HCT116 (cell line): ENCODE data around the gene SHCBP1L.
"Not testable (repeated sequence)": the region's sequence is repeated elsewhere in the genome, so short reads cannot be mapped to it uniquely, and the experiment has no call there.

Source experiments
- EZH2 ChIP-seq: fragments of 200-600 bp; sonication (generic); IDR thresholded peaks from 2 replicates; pipeline ENCODE4 v1.6.1; 2017; ENCODE audit warnings: antibody characterized with exemption, mixed run types
- EZH2phosphoT487 ChIP-seq: fragments of 200-600 bp; IDR thresholded peaks from 2 replicates; pipeline ENCODE4 v1.6.1; 2018; ENCODE audit warnings: antibody characterized with exemption, borderline replicate concordance
- POLR2A ChIP-seq: IDR thresholded peaks from 2 replicates; pipeline ENCODE4 v1.7.0; 2011; ENCODE audit warnings: borderline replicate concordance; ENCODE audit not compliant: insufficient read depth, insufficient read length; ENCODE audit errors: extremely low read depth
- POLR2AphosphoS5 ChIP-seq: IDR thresholded peaks from 2 replicates; pipeline ENCODE4 v1.6.1; 2011; ENCODE audit warnings: mild to moderate bottlenecking, low read depth, low read length, moderate library complexity
- RAD21 ChIP-seq: IDR thresholded peaks from 2 replicates; pipeline ENCODE4 v1.6.1; 2012; ENCODE audit warnings: low read depth, mild to moderate bottlenecking
- SRF ChIP-seq: IDR thresholded peaks from 2 replicates; pipeline ENCODE4 v1.6.1; 2012; ENCODE audit warnings: low read depth
- TCF7L2 ChIP-seq: IDR thresholded peaks from 2 replicates; pipeline ENCODE4 v1.7.0; 2011; ENCODE audit warnings: borderline replicate concordance, inconsistent platforms; ENCODE audit not compliant: insufficient read depth, insufficient read length; ENCODE audit errors: extremely low read depth
- ZNF274 ChIP-seq: fragments of 200-500 bp; sonication (Bioruptor generic); IDR thresholded peaks from 2 replicates; pipeline ENCODE4 v1.6.1; 2014; ENCODE audit warnings: mild to moderate bottlenecking, low read depth, low read length, inconsistent platforms
- TF ChIP-seq, protein P1 (sequence below), 3 experiments: fragments of 200-600 bp in 1 of 3; sonication (generic) in 1 of 3; IDR thresholded peaks in 2 of 3; conservative IDR thresholded peaks in 1 of 3; 2 replicates each; pipeline ENCODE4 v1.5.1; 2012 to 2017; ENCODE audit warnings: low read depth in 2 of 3, low read length in 2 of 3, antibody characterized with exemption in 1 of 3, borderline replicate concordance in 1 of 3, control low read depth in 1 of 3, mild to moderate bottlenecking in 1 of 3, mixed read lengths in 1 of 3, mixed run types in 1 of 3, moderate library complexity in 1 of 3; ENCODE audit not compliant: insufficient read depth in 1 of 3
- TF ChIP-seq, protein P2 (sequence below): IDR thresholded peaks from 2 replicates; pipeline ENCODE4 v1.6.1; 2012; ENCODE audit warnings: low read depth
- TF ChIP-seq, protein P3 (sequence below): IDR thresholded peaks from 2 replicates; pipeline ENCODE4 v1.6.1; 2011; ENCODE audit warnings: mild to moderate bottlenecking, low read length, moderate library complexity; ENCODE audit not compliant: insufficient replicate concordance; ENCODE audit errors: extremely low read depth
- TF ChIP-seq, protein P4 (sequence below): IDR thresholded peaks from 2 replicates; pipeline ENCODE4 v1.6.1; 2012
- TF ChIP-seq, protein P5 (sequence below): IDR thresholded peaks from 2 replicates; pipeline ENCODE4 v1.6.1; 2012

DNA sequence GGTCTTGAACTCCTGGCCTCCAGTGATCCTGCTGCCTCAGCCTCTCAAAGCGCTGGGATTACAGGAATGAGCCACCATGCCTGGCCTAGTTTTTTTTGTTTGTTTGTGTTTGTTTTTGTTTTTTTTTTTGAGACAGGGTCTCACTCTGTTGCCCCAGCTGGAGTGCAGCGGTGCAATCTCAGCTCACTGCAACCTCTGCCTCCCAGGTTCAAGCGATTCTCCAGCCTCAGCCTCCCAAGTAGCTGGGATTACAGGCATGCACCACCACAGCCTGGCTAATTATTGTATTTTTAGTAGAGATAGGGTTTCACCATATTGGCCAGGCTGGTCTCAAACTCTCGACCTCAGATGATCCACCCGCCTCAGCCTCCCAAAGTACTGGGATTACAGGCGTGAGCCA, 9.6 kb downstream of the SHCBP1L start:
- not testable (repeated sequence) for TF ChIP-seq EZH2, POLR2A, RAD21, SRF, TCF7L2, POLR2AphosphoS5, EZH2phosphoT487, ZNF274
- TF ChIP-seq, protein P1, sequence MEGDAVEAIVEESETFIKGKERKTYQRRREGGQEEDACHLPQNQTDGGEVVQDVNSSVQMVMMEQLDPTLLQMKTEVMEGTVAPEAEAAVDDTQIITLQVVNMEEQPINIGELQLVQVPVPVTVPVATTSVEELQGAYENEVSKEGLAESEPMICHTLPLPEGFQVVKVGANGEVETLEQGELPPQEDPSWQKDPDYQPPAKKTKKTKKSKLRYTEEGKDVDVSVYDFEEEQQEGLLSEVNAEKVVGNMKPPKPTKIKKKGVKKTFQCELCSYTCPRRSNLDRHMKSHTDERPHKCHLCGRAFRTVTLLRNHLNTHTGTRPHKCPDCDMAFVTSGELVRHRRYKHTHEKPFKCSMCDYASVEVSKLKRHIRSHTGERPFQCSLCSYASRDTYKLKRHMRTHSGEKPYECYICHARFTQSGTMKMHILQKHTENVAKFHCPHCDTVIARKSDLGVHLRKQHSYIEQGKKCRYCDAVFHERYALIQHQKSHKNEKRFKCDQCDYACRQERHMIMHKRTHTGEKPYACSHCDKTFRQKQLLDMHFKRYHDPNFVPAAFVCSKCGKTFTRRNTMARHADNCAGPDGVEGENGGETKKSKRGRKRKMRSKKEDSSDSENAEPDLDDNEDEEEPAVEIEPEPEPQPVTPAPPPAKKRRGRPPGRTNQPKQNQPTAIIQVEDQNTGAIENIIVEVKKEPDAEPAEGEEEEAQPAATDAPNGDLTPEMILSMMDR (IDR thresholded peaks at IDR 0.05 in 2 of 3, conservative IDR thresholded peaks at IDR 0.05 in 1 of 3; ENCODE audit: borderline replicate concordance in 1 of 3, insufficient read depth in 1 of 3, low read depth in 2 of 3, low read length in 2 of 3), result not testable (repeated sequence)
- TF ChIP-seq, protein P2, sequence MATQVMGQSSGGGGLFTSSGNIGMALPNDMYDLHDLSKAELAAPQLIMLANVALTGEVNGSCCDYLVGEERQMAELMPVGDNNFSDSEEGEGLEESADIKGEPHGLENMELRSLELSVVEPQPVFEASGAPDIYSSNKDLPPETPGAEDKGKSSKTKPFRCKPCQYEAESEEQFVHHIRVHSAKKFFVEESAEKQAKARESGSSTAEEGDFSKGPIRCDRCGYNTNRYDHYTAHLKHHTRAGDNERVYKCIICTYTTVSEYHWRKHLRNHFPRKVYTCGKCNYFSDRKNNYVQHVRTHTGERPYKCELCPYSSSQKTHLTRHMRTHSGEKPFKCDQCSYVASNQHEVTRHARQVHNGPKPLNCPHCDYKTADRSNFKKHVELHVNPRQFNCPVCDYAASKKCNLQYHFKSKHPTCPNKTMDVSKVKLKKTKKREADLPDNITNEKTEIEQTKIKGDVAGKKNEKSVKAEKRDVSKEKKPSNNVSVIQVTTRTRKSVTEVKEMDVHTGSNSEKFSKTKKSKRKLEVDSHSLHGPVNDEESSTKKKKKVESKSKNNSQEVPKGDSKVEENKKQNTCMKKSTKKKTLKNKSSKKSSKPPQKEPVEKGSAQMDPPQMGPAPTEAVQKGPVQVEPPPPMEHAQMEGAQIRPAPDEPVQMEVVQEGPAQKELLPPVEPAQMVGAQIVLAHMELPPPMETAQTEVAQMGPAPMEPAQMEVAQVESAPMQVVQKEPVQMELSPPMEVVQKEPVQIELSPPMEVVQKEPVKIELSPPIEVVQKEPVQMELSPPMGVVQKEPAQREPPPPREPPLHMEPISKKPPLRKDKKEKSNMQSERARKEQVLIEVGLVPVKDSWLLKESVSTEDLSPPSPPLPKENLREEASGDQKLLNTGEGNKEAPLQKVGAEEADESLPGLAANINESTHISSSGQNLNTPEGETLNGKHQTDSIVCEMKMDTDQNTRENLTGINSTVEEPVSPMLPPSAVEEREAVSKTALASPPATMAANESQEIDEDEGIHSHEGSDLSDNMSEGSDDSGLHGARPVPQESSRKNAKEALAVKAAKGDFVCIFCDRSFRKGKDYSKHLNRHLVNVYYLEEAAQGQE, result not testable (repeated sequence)
- TF ChIP-seq, protein P3, sequence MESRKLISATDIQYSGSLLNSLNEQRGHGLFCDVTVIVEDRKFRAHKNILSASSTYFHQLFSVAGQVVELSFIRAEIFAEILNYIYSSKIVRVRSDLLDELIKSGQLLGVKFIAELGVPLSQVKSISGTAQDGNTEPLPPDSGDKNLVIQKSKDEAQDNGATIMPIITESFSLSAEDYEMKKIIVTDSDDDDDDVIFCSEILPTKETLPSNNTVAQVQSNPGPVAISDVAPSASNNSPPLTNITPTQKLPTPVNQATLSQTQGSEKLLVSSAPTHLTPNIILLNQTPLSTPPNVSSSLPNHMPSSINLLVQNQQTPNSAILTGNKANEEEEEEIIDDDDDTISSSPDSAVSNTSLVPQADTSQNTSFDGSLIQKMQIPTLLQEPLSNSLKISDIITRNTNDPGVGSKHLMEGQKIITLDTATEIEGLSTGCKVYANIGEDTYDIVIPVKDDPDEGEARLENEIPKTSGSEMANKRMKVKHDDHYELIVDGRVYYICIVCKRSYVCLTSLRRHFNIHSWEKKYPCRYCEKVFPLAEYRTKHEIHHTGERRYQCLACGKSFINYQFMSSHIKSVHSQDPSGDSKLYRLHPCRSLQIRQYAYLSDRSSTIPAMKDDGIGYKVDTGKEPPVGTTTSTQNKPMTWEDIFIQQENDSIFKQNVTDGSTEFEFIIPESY, result not testable (repeated sequence)
- TF ChIP-seq, protein P4, sequence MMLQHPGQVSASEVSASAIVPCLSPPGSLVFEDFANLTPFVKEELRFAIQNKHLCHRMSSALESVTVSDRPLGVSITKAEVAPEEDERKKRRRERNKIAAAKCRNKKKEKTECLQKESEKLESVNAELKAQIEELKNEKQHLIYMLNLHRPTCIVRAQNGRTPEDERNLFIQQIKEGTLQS, result not testable (repeated sequence)
- TF ChIP-seq, protein P5, sequence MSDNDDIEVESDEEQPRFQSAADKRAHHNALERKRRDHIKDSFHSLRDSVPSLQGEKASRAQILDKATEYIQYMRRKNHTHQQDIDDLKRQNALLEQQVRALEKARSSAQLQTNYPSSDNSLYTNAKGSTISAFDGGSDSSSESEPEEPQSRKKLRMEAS, result not testable (repeated sequence)
